Gastroesophageal sphincter (tissue), 3 donors: ENCODE data around the gene ACOT7.
A peak's percentile ranks its signal among the peaks of the same experiment; 100 is the strongest.

ENCODE experiments used
- CTCF ChIP-seq, 4 experiments: fragments of 200-600 bp in 2 of 4; fragments of 450-650 bp in 2 of 4; sonication (generic) in 1 of 4; IDR thresholded peaks; one replicate each; pipeline ENCODE4 v1.5.1; 2017 to 2019; ENCODE audit warnings: antibody characterized with exemption in 4 of 4, mild to moderate bottlenecking in 2 of 4, moderate library complexity in 2 of 4
- EP300 ChIP-seq: sonication (generic); formaldehyde crosslinking; IDR thresholded peaks from one replicate; pipeline ENCODE4 v1.6.1; 2017; ENCODE audit warnings: antibody characterized with exemption, mild to moderate bottlenecking
- POLR2AphosphoS5 ChIP-seq: sonication (generic); formaldehyde crosslinking; IDR thresholded peaks from one replicate; pipeline ENCODE4 v1.6.1; 2017; ENCODE audit warnings: antibody characterized with exemption

- TF ChIP-seq POLR2AphosphoS5 = peak; percentile 9
- no peak for TF ChIP-seq EP300
- no peak for TF ChIP-seq CTCF (IDR thresholded peaks at IDR 0.05)
Observed at GRCh38 chr1:6275826-6276782, 117.5 kb downstream of the ACOT7 start.
